ENCODE measurements around the gene JARID2.
A peak's percentile ranks its signal among the peaks of the same experiment; 100 is the strongest.

GRCh38 chr6:15504581-15505350, 258.9 kb downstream of the JARID2 start:
- TF ChIP-seq TAF1 (IDR thresholded peaks at IDR 0.05; ENCODE audit: borderline replicate concordance, insufficient read depth, low read length) (no peak), REST (IDR thresholded peaks at IDR 0.05; ENCODE audit: insufficient read depth in 1 of 2, low read depth in 2 of 2, low read length in 2 of 2) (peak in 1 of 2 experiments; percentile 54; a peak in 2 of 4 replicates)
